HL-60 (cell line): ENCODE data around the gene RALGPS2.

ENCODE experiments used
- DNase-seq, 2 experiments: peaks; one replicate each; pipeline ENCODE4 v3.0.0-alpha.2; 2010 to 2020; ENCODE audit warnings: low read depth in 1 of 2, low spot score in 1 of 2
- H3K27ac ChIP-seq: fragments of 250-450 bp; sonication (Bioruptor Pico); replicated peaks from 2 replicates; pipeline ENCODE4 v1.5.1; 2020; ENCODE audit warnings: mild to moderate bottlenecking, moderate library complexity
- H3K27me3 ChIP-seq: fragments of 250-450 bp; sonication (Bioruptor Pico); 2 replicates; pipeline ENCODE4 v1.5.1; 2021; ENCODE audit warnings: mild to moderate bottlenecking, moderate library complexity; ENCODE audit not compliant: insufficient read depth, poor library complexity, severe bottlenecking
- H3K4me3 ChIP-seq: replicated peaks from 2 replicates; pipeline ENCODE4 v1.5.1; 2011; ENCODE audit warnings: mild to moderate bottlenecking, control low read depth, low read length; ENCODE audit not compliant: insufficient read depth
- CTCF ChIP-seq: IDR thresholded peaks from one replicate; pipeline ENCODE4 v1.5.1; 2011; ENCODE audit warnings: low read length, control low read depth, inconsistent platforms; ENCODE audit not compliant: insufficient read depth
- GABPA ChIP-seq: IDR thresholded peaks from 2 replicates; pipeline ENCODE4 v1.6.1; 2012; ENCODE audit warnings: low read depth
- POLR2AphosphoS5 ChIP-seq: IDR thresholded peaks from 2 replicates; pipeline ENCODE4 v1.6.1; 2012; ENCODE audit warnings: low read depth
- SPI1 ChIP-seq: IDR thresholded peaks from 2 replicates; pipeline ENCODE4 v1.6.1; 2012; ENCODE audit warnings: low read depth, mild to moderate bottlenecking, borderline replicate concordance
- TF ChIP-seq, protein P1 (sequence below): IDR thresholded peaks from 2 replicates; pipeline ENCODE4 v1.6.1; 2012; ENCODE audit warnings: low read depth; ENCODE audit not compliant: insufficient replicate concordance

RALGPS2 gene

DNA sequence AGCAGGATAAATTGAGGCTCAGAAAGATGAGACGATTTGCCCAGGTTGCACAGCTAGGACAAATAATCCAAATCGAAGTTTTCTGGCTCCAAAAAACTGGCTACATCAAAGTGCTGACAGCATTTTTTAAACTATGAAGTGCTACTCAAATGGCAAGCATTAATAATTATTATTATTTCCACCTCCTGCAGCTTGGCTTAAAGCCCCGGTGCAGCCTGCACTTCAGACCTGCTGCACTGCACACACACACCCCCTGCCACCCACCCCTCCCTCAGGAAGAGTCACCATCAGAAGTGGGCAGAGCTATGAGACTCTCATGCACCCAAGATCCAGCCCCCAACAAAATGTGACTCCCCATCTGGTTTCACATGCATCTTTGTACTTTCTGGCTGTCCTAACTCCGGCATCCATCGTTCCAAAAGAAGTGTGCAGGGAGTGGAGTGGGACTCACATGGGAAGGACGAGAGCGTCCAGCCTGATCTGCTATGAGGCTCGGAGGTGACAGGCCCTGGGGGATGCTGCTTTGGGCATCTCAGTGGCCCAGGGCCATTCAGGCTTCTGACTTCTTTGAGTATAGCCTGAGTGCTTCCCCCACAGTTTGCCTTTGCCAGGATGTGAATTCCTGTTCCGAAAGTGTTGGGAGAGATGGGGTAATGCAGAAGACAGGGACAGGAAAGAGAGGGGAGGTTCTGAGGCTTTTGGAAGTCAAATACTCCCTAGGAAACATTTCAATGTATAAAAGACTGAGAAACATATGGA is 235.6 kb downstream of the RALGPS2 start:
- no peaks in the 10 kb centered on the region for H3K27me3 ChIP-seq
- H3K4me3 ChIP-seq: no peak overlapping the region
- TF ChIP-seq GABPA (no peak), POLR2AphosphoS5 (no peak), CTCF (no peak), SPI1 (no peak)
- TF ChIP-seq, protein P1, sequence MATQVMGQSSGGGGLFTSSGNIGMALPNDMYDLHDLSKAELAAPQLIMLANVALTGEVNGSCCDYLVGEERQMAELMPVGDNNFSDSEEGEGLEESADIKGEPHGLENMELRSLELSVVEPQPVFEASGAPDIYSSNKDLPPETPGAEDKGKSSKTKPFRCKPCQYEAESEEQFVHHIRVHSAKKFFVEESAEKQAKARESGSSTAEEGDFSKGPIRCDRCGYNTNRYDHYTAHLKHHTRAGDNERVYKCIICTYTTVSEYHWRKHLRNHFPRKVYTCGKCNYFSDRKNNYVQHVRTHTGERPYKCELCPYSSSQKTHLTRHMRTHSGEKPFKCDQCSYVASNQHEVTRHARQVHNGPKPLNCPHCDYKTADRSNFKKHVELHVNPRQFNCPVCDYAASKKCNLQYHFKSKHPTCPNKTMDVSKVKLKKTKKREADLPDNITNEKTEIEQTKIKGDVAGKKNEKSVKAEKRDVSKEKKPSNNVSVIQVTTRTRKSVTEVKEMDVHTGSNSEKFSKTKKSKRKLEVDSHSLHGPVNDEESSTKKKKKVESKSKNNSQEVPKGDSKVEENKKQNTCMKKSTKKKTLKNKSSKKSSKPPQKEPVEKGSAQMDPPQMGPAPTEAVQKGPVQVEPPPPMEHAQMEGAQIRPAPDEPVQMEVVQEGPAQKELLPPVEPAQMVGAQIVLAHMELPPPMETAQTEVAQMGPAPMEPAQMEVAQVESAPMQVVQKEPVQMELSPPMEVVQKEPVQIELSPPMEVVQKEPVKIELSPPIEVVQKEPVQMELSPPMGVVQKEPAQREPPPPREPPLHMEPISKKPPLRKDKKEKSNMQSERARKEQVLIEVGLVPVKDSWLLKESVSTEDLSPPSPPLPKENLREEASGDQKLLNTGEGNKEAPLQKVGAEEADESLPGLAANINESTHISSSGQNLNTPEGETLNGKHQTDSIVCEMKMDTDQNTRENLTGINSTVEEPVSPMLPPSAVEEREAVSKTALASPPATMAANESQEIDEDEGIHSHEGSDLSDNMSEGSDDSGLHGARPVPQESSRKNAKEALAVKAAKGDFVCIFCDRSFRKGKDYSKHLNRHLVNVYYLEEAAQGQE: no peak
- H3K27ac ChIP-seq: no peak overlapping the region
- DNase-seq: no peak

DNA sequence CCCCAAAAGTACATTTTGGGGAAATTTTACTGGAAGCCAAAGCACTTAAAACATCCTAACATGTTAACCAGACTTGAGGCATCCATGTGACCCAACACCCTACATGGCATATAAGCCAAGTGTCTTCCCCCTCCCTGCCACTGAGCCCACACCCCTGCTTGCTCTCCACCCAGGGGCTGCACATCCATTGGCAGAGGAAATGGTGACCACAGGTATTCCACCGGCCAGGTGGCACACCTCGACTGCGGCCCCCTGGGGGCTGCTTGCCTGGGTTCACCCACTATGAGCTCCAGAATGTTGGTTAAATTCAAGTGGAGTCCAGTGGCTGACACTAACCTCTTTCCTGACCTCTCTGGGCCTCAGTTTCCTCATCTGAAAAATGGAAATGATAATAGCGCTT is 236.3 kb downstream of the RALGPS2 start:
- no peak overlapping the region for H3K27ac ChIP-seq
- TF ChIP-seq POLR2AphosphoS5: no peak
- TF ChIP-seq, protein P1: no peak
- no peak for TF ChIP-seq SPI1
- TF ChIP-seq GABPA: no peak
- no peak for TF ChIP-seq CTCF
- DNase-seq: no peak
- no peaks in the 10 kb centered on the region for H3K27me3 ChIP-seq
- no peak overlapping the region for H3K4me3 ChIP-seq

- TF ChIP-seq CTCF: no peak
- TF ChIP-seq, protein P1: no peak
- TF ChIP-seq POLR2AphosphoS5: no peak
- TF ChIP-seq SPI1: no peak
- Histone ChIP-seq H3K27ac (no peak overlapping the region), H3K27me3 (no peaks in the 10 kb centered on the region), H3K4me3 (no peak overlapping the region)
- no peak for DNase-seq
Observed at GRCh38 chr1:178961868-178962267, 236.8 kb downstream of the RALGPS2 start.
